Left ventricle myocardium inferior (tissue), 1 donor: ENCODE data around the gene PXDN. TPM values are rescaled to one million over a fixed set of nuclear protein-coding genes. Genes with fewer than 3 reads are reported as not detected.

ENCODE experiments used
- DNase-seq: peaks from one replicate; pipeline ENCODE4 v3.0.0-alpha.2; 2020
- H3K27ac ChIP-seq: fragments of 200-600 bp; replicated peaks from 2 replicates; pipeline ENCODE4 v1.8.0; 2021
- H3K27me3 ChIP-seq: fragments of 200-600 bp; 2 replicates; pipeline ENCODE4 v1.8.0; 2021; ENCODE audit warnings: low read depth
- H3K36me3 ChIP-seq: fragments of 200-600 bp; 2 replicates; pipeline ENCODE4 v1.8.0; 2021
- H3K4me1 ChIP-seq: fragments of 200-600 bp; 2 replicates; pipeline ENCODE4 v1.8.0; 2021
- H3K4me3 ChIP-seq: fragments of 200-600 bp; 2 replicates; pipeline ENCODE4 v1.8.0; 2021; ENCODE audit warnings: mild to moderate bottlenecking, moderate library complexity
- H3K9me3 ChIP-seq: fragments of 200-600 bp; replicated peaks from 2 replicates; pipeline ENCODE4 v1.8.0; 2021
- intact Hi-C: fragments of 100-400 bp; cut with micrococcal nuclease; formaldehyde crosslinking; loops from one replicate; pipeline ENCODE4 v1.11.0; 2022
- total RNA-seq: library from RNA; stranded (reverse); fragmentation: NEBNext Ultra II Directional; extraction: Animal tissue kit (Norgen Biotek cat#: 25700); gene quantifications from one replicate; pipeline ENCODE4 v1.2.1, GENCODE V29; 2021
- TF ChIP-seq, protein P1 (sequence below): fragments of 200-600 bp; IDR thresholded peaks from 2 replicates; pipeline ENCODE4 v1.8.0; 2021; ENCODE audit warnings: antibody characterized with exemption, mild to moderate bottlenecking, borderline replicate concordance
- donor health status: DM: no; HTN: yes; CAD: no; lungs with severe emphysema.

PXDN gene
- total RNA-seq, 1 donor from 2014 or later = 15.7 TPM

DNA sequence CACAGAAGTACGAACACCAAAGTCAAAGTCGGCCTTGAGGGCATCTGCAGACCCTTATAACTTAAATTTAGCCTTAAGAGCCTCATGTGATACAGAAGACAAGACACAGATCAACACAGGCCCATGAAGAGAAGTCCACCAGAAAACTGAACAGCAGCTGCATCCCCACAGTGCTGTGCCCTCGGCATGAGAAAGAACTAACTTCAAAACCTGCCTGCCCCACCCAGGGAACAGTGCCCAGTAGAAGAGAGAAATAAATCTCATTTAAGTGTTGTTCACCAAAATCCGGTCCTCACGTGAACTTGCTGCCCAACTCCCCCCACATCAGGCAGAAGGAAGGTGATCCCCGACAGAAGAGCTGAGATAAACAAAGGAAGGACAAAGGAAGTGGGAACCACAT lies 73.7 kb downstream of the PXDN start:
- Histone ChIP-seq H3K36me3 (peaks cover 58% of the 10 kb centered on the region), H3K27me3 (no peaks in the 10 kb centered on the region), H3K27ac (no peak overlapping the region), H3K4me1 (no peaks in the 10 kb centered on the region), H3K9me3 (peaks cover 2% of the 10 kb centered on the region), H3K4me3 (no peak overlapping the region)
- intact Hi-C loops = no loop called here
- DNase-seq = no peak
- TF ChIP-seq, protein P1, sequence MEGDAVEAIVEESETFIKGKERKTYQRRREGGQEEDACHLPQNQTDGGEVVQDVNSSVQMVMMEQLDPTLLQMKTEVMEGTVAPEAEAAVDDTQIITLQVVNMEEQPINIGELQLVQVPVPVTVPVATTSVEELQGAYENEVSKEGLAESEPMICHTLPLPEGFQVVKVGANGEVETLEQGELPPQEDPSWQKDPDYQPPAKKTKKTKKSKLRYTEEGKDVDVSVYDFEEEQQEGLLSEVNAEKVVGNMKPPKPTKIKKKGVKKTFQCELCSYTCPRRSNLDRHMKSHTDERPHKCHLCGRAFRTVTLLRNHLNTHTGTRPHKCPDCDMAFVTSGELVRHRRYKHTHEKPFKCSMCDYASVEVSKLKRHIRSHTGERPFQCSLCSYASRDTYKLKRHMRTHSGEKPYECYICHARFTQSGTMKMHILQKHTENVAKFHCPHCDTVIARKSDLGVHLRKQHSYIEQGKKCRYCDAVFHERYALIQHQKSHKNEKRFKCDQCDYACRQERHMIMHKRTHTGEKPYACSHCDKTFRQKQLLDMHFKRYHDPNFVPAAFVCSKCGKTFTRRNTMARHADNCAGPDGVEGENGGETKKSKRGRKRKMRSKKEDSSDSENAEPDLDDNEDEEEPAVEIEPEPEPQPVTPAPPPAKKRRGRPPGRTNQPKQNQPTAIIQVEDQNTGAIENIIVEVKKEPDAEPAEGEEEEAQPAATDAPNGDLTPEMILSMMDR = no peak

DNA sequence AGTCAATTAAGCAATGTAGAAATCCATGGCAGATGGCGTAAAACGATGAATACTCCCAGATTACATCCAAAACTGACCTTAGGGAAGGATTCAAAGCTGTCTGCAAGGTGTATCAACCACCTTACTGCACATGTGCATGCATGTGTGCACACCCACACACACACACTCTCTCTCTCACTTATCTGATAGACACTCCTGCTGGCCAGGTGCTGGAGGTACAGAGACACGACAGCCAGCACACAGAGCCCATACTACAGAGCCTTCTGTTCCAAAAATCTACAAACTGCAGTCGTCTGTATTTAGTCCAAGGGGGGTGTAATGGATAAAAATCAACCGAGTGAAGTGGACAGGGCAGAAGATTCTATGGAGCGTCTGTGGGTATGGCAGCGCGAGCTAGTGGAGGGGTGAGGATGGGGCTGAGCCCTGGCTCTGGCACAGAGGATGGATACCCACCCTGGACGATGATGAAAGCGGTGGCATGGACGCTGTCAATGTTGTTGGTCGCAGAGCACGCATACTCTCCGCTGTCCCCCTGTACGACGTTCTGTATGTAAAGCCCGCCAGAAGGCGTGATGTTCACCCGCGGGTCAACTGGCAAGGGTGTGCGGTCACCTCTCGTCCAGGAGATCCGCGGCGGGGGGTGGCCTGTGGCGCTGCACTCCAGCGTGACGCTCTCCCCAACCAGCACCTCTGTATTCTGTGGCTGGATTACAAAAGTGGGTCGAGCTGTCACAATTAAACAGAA lies 78.4 kb downstream of the PXDN start:
- Histone ChIP-seq H3K27ac (no peak overlapping the region), H3K9me3 (peaks cover 2% of the 10 kb centered on the region), H3K4me3 (no peak overlapping the region), H3K36me3 (peaks cover 66% of the 10 kb centered on the region), H3K27me3 (peaks cover 6% of the 10 kb centered on the region), H3K4me1 (no peaks in the 10 kb centered on the region)
- no peak for DNase-seq
- TF ChIP-seq, protein P1 = no peak
- intact Hi-C loops = no loop called here

DNA sequence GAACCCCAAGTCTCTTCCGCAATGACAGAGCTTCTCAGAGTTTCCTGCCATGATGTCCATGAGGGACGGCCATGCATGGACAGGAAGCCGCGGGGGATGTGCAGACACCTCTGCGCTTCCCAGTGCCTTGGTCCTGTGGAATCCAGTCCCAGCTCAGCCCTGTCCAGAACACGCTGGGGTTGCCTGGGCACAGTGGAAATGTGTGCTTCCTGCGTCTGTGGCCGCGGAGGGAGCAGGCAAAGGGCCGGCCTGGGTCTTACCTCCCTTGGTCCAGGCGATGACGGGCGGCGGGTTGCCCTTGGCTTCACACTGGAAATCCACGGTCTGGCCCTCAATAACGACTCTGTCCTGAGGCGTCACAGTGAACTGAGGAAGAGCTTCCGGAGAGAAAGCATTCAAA lies 79.6 kb downstream of the PXDN start:
- Histone ChIP-seq H3K27me3 (peaks cover 12% of the 10 kb centered on the region), H3K4me1 (no peaks in the 10 kb centered on the region), H3K9me3 (peaks cover 2% of the 10 kb centered on the region), H3K36me3 (peaks cover 78% of the 10 kb centered on the region), H3K4me3 (no peak overlapping the region), H3K27ac (no peak overlapping the region)
- TF ChIP-seq, protein P1 = no peak
- no peak for DNase-seq
- intact Hi-C loops = no loop called here

DNA sequence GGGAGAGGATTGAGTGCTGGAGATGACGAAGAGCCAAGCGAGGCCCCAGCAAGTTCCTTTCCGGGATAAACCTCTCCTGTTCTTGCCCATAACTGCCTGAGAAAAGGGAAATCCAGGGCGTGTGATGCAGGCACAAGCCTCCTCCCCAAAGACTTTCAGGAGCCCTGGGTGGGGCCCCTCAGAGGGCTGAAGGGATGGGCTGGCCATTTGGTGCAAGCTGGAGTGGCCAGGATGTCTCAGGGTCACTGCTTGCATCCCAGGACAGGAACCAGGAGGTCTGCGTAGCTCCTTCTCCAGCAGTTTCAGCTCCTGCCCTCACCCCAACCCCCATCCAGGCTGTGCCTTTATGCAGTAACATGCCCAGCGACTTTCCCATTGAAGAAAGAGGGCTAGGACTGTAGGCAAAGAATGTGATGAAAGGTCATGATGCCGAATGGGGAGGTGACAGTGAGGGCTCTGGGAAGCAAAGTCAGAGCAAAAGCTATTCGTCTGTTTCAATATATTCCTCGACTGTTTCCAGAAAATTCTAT lies 80.2 kb downstream of the PXDN start:
- H3K9me3 ChIP-seq = peaks cover 2% of the 10 kb centered on the region
- intact Hi-C loops = no loop called here
- TF ChIP-seq, protein P1 = no peak
- peaks cover 79% of the 10 kb centered on the region for H3K36me3 ChIP-seq
- no peak overlapping the region for H3K27ac ChIP-seq
- no peaks in the 10 kb centered on the region for H3K4me1 ChIP-seq
- no peak overlapping the region for H3K4me3 ChIP-seq
- DNase-seq = no peak
- peaks cover 12% of the 10 kb centered on the region for H3K27me3 ChIP-seq

DNA sequence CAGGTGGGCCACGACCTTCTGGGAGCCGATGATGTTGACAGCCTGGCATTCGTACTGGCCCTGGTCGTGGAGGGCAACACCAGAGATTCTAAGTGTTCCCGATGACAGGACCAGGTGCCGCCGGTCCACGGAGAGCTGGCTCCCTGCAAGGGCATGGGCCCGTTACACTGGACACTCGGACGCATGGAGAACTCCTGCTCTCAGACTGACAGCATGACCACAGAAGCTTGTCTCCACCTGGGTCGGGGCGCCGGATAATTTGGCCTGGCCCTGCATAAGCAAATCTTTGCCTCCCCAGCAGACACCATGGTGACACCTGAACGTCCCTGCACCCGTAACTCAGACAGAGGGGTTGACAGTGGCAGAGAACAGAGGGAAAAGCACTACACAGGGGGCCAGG lies 80.7 kb downstream of the PXDN start:
- DNase-seq = no peak
- Histone ChIP-seq H3K36me3 (peaks cover 79% of the 10 kb centered on the region), H3K27ac (no peak overlapping the region), H3K4me1 (no peaks in the 10 kb centered on the region), H3K9me3 (no peaks in the 10 kb centered on the region), H3K27me3 (peaks cover 12% of the 10 kb centered on the region), H3K4me3 (no peak overlapping the region)
- TF ChIP-seq, protein P1 = no peak
- intact Hi-C loops = no loop called here
